Fibroblast of lung (primary cell): ENCODE results near the gene CEACAM18. TPM values are rescaled to one million over a fixed set of nuclear protein-coding genes. Genes with fewer than 3 reads are reported as not detected.

Source experiments
- DNase-seq, 2 donors: peaks; one replicate each; pipeline versions ENCODE4 v3.0.0 to v3.0.0-alpha.2; 2010; ENCODE audit warnings: low read depth in 2 of 2
- H2AFZ ChIP-seq: 2 replicates; pipeline ENCODE4 v1.5.1; 2012; ENCODE audit warnings: low read length, control low read depth, inconsistent platforms
- H3K27ac ChIP-seq: 2 replicates; pipeline ENCODE4 v1.5.1; 2011; ENCODE audit warnings: low read length, control low read depth; ENCODE audit not compliant: insufficient read depth
- H3K27me3 ChIP-seq: 2 replicates; pipeline ENCODE4 v1.5.1; 2011; ENCODE audit warnings: mild to moderate bottlenecking, low read length; ENCODE audit not compliant: control insufficient read depth, insufficient read depth
- H3K36me3 ChIP-seq: 2 replicates; pipeline ENCODE4 v1.5.1; 2011; ENCODE audit warnings: low read length; ENCODE audit not compliant: control insufficient read depth, insufficient read depth
- H3K4me1 ChIP-seq: 2 replicates; pipeline ENCODE4 v1.5.1; 2011; ENCODE audit warnings: low read length; ENCODE audit not compliant: control insufficient read depth, insufficient read depth; ENCODE audit errors: extremely low read depth
- H3K4me2 ChIP-seq: 2 replicates; pipeline ENCODE4 v1.5.1; 2011; ENCODE audit warnings: low read length, control low read depth; ENCODE audit not compliant: insufficient read depth; ENCODE audit errors: extremely low read depth
- H3K4me3 ChIP-seq, 4 experiments: fragments of 200-600 bp in 1 of 4; sonication (generic) in 1 of 4; replicated peaks in 1 of 4; 2 replicates each; pipeline ENCODE4 v1.5.1; 2011 to 2016; ENCODE audit warnings: low read length in 4 of 4, low read depth in 3 of 4, mild to moderate bottlenecking in 3 of 4, control low read depth in 2 of 4, inconsistent platforms in 1 of 4, mixed read lengths in 1 of 4; ENCODE audit not compliant: insufficient read depth in 1 of 4; ENCODE audit errors: control extremely low read depth in 1 of 4
- H3K79me2 ChIP-seq: 2 replicates; pipeline ENCODE4 v1.5.1; 2012; ENCODE audit warnings: mild to moderate bottlenecking, low read length, inconsistent platforms; ENCODE audit not compliant: control insufficient read depth, insufficient read depth
- H3K9ac ChIP-seq: 2 replicates; pipeline ENCODE4 v1.5.1; 2011; ENCODE audit warnings: mild to moderate bottlenecking, low read length, control low read depth; ENCODE audit not compliant: insufficient read depth
- H3K9me3 ChIP-seq: 2 replicates; pipeline ENCODE4 v1.5.1; 2012; ENCODE audit warnings: low read depth, low read length; ENCODE audit not compliant: control insufficient read depth, insufficient read depth
- H4K20me1 ChIP-seq: 2 replicates; pipeline ENCODE4 v1.5.1; 2011; ENCODE audit warnings: low read length; ENCODE audit not compliant: control insufficient read depth, insufficient read depth; ENCODE audit errors: extremely low read depth
- CTCF ChIP-seq, 2 donors: IDR thresholded peaks in 1 of 2; conservative IDR thresholded peaks in 1 of 2; 1 replicate in 1 of 2; 2 replicates in 1 of 2; pipeline ENCODE4 v1.5.1; 2011 to 2012; ENCODE audit warnings: low read length in 2 of 2, control low read depth in 1 of 2, inconsistent platforms in 1 of 2, low read depth in 1 of 2, mild to moderate bottlenecking in 1 of 2
- EZH2 ChIP-seq: IDR thresholded peaks from 2 replicates; pipeline ENCODE4 v1.5.1; 2012; ENCODE audit warnings: low read length, control low read depth, mild to moderate bottlenecking; ENCODE audit errors: missing control alignments
- polyA plus RNA-seq, 2 donors: library from polyadenylated mRNA; depleted of rRNA in 1 of 2; stranded (reverse) in 1 of 2; unstranded in 1 of 2; fragments of >200 nt; gene quantifications; 2 replicates each; pipeline ENCODE4 v1.2.1, GENCODE V29; 2011 to 2012; ENCODE audit warnings: missing spikeins in 1 of 2
- total RNA-seq: library from RNA; depleted of rRNA; stranded (reverse); fragments of >200 nt; gene quantifications from 2 replicates; pipeline ENCODE4 v1.2.1, GENCODE V29; 2014

The CEACAM18 gene
- total and polyA plus RNA-seq, 2 donors (not counting 1 experiment from before 2014, with no cell fraction given) = not detected

- H3K9me3 ChIP-seq = no peaks in the 10 kb centered on the region
- H2AFZ ChIP-seq = no peak overlapping the region
- H3K4me3 ChIP-seq = no peak overlapping the region
- no peaks in the 10 kb centered on the region for H3K27me3 ChIP-seq
- H3K4me1 ChIP-seq = no peaks in the 10 kb centered on the region
- H3K9ac ChIP-seq = no peak overlapping the region
- no peak overlapping the region for H3K27ac ChIP-seq
- H3K36me3 ChIP-seq = no peaks in the 10 kb centered on the region
- H4K20me1 ChIP-seq = no peaks in the 10 kb centered on the region
- H3K79me2 ChIP-seq = no peaks in the 10 kb centered on the region
- no peak for DNase-seq
- no peak overlapping the region for H3K4me2 ChIP-seq
- TF ChIP-seq CTCF (conservative IDR thresholded peaks at IDR 0.05 in 1 of 2, IDR thresholded peaks at IDR 0.05 in 1 of 2; ENCODE audit: low read depth in 1 of 2, low read length in 2 of 2) (no peak), EZH2 (no peak)
Observed at GRCh38 chr19:51521357-51521756, 43.0 kb downstream of the CEACAM18 start.

GRCh38 chr19:51521781-51522180 lies 43.4 kb downstream of the CEACAM18 start:
- no peak overlapping the region for H3K9ac ChIP-seq
- no peaks in the 10 kb centered on the region for H3K27me3 ChIP-seq
- no peak for DNase-seq
- no peak overlapping the region for H2AFZ ChIP-seq
- no peak for TF ChIP-seq EZH2
- no peak for TF ChIP-seq CTCF (conservative IDR thresholded peaks at IDR 0.05 in 1 of 2, IDR thresholded peaks at IDR 0.05 in 1 of 2; ENCODE audit: low read depth in 1 of 2, low read length in 2 of 2)
- H3K9me3 ChIP-seq = no peaks in the 10 kb centered on the region
- H3K36me3 ChIP-seq = no peaks in the 10 kb centered on the region
- H4K20me1 ChIP-seq = no peaks in the 10 kb centered on the region
- H3K79me2 ChIP-seq = no peaks in the 10 kb centered on the region
- H3K4me2 ChIP-seq = no peak overlapping the region
- H3K4me1 ChIP-seq = no peaks in the 10 kb centered on the region
- H3K27ac ChIP-seq = no peak overlapping the region
- H3K4me3 ChIP-seq = no peak overlapping the region

- Histone ChIP-seq H3K9me3 (no peaks in the 10 kb centered on the region), H3K27me3 (no peaks in the 10 kb centered on the region), H3K4me1 (no peaks in the 10 kb centered on the region), H2AFZ (no peak overlapping the region), H4K20me1 (no peaks in the 10 kb centered on the region), H3K36me3 (no peaks in the 10 kb centered on the region), H3K9ac (no peak overlapping the region), H3K79me2 (no peaks in the 10 kb centered on the region), H3K27ac (no peak overlapping the region), H3K4me3 (no peak overlapping the region), H3K4me2 (no peak overlapping the region)
- no peak for DNase-seq
- TF ChIP-seq CTCF (conservative IDR thresholded peaks at IDR 0.05 in 1 of 2, IDR thresholded peaks at IDR 0.05 in 1 of 2; ENCODE audit: low read depth in 1 of 2, low read length in 2 of 2) (no peak), EZH2 (no peak)
Observed at GRCh38 chr19:51524666-51525264, 46.4 kb downstream of the CEACAM18 start.
